Measurements from ENCODE around the gene WAC.
"Not testable (repeated sequence)": the region's sequence is repeated elsewhere in the genome, so short reads cannot be mapped to it uniquely, and the experiment has no call there.

WAC gene

GRCh38 chr10:28532337-28533185 is at the start of gene WAC:
WAC (plus strand) TSS chr10:28533118; CDS start chr10:28533580, 462 bp downstream.
- DNase-seq: peak; percentile 50

- DNase-seq: no peak
These were observed 43.7 kb upstream of the WAC start for GRCh38 chr10:28489206-28489605.

- DNase-seq: not testable (repeated sequence)
These were observed 42.6 kb upstream of the WAC start for GRCh38 chr10:28490256-28490865.

- no peak for DNase-seq
These were observed 40.6 kb upstream of the WAC start for GRCh38 chr10:28492116-28492920.

DNA sequence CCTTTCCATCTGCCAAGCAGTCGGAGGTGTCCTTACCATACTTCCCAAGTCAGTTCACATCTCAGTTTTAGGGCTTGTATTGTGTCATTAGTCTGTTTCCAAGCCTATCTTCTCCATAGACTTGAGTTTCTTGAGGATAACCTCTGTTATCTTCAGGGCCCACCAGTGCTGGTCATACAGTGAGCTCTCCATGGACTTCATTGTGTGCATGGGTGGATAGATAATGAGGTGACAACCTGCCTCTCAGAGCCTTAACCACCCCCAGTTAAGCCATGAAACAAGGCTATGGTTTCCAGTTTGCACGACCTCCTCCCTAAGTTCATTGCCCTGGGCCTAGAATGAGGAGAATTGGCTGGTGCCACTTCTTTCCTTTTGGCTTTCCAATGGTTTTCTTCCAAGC is 38.5 kb upstream of the WAC start:
- no peak for DNase-seq

- DNase-seq: no peak
These were observed 37.8 kb upstream of the WAC start for GRCh38 chr10:28495084-28495483.

- DNase-seq: no peak
These were observed 36.9 kb upstream of the WAC start for GRCh38 chr10:28496017-28496416.

- no peak for DNase-seq
These were observed 36.4 kb upstream of the WAC start for GRCh38 chr10:28496481-28496961.

DNA sequence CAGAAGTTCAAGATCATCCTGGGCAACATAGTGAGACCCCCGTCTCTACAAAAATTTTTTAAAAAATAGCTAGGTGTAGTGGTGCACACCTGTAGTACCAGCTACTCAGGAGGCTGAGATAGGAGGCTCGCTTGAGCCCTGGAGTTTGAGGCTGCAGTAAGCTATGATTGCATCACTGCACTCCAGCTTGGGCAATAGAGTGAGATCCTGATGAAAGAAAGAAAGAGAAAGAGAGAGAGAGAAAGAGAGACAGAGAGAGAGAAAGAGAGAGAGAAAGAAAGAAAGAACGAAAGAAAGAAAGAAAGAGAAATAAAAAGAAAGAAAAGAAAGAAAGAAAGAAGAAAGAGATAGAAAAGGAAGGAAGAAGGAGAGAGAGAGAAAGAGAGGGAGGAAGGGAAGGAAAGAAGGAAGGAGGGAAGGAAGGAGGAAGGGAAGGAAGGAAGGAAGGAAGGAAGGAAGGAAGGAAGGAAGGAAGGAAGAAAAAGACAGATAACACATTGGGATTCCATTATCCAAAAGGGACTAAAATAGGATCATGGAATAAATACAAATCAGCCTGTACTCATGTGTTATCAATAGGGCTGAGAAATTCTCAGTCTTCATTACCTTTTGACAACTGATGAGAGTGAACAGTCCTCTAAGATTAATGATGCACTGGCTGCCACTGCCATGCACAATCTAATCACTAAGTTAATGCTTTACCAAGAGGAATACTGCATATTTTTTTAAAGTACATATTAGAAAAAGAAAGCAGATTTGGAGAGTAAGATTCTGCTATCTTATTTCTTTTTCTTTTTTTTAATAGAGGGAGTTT is 35.4 kb upstream of the WAC start:
- no peak for DNase-seq

GRCh38 chr10:28500203-28500602 is 32.7 kb upstream of the WAC start:
- not testable (repeated sequence) for DNase-seq

- peak; percentile 6 for DNase-seq
These were observed 29.8 kb upstream of the WAC start for GRCh38 chr10:28503114-28503513.

DNA sequence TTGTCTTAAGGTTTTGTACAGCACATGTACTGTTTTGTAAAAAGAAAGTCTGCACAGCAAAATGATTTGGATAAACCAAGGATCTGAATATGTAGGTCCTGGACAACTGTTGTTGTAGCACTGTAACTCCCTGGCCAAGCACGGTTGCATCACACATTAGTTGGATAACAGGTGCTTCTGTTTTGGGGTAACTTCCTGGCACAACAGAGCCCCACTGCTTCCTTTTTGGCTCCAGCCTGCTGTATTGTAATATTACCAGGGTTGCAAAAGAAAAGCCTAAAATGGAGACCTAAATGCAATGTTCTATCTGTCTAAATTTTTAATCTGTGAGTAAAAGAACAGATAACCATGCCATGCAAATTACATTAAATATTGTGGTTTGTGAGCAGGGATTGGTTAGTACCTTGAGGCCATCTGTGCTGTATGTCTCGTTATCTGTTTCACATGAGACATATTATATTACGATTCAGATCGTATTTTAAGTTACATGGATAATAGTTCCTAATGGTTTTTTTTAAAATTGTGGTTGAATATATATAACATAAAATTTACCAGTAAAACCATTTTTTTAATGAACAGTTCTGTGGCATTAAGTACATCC is 27.5 kb upstream of the WAC start:
- no peak for DNase-seq

DNA sequence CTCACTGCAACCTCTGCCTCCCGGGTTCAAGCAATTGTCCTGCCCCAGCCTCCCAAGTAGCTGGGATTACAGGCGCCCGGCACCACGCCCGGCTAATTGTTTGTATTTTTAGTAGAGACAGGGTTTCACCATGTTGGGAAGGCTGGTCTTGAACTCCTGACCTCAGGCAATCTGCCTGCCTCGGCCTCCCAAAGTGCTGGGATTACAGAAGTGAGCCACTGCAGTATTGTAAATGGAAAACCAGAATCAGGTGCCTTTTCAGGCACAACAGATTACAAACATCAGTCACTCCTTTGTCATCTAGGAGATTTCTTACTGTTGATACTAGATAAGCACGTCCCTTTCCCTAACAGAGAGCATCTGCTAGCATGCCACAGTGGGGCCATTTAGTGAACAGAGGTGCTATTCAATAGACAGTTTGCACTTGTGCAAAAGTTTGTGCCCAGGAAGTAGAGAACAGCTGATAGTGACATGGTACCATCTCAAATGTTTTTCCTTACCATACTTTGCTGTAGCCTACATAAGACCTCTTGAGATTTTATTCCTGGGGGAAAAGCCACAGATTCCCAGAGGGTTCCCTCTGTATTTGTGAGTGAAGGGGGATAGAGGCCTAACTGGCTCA is 24.5 kb upstream of the WAC start:
- no peak for DNase-seq

DNA sequence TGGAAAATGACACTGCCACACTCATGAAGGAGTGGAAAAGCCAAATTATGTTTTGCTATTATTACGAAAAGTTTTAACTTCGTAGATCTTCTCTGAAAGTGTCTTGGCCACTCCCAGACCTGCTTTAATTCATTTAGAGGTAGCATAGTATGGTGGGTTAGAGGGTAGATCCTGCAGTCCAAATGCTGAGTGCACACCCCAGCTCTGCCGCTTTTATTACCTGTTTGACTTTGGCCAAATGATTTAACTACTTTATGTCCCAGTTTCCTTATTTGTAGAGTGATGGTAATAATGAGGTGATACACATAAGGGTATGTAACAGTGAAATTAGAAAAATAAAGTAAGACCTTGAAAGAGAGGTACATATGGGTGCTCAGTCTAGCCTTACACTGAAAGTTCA is 23.6 kb upstream of the WAC start:
- no peak for DNase-seq

DNA sequence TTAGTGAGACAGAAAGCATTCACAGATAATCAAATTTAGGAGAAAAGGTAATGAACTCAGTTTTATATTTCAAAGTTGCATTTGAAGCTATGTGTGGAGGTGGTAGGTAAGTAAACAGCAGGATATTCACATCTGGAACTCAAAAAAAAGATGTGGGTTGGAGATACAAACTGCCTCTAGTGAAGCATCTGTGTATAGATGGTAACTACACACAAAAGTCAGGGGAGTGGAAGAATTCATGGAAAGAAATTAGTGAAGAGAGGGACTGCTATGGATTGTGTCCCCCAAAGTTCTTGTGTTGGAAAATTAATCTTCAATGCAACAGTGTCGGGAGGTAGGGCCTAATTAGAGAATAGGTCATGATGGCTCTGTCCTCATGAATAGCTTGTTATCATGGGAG is 18.3 kb upstream of the WAC start:
- no peak for DNase-seq

GRCh38 chr10:28520346-28520745 is 12.6 kb upstream of the WAC start:
- no peak for DNase-seq

- DNase-seq: not testable (repeated sequence)
These were observed 12.1 kb upstream of the WAC start for GRCh38 chr10:28520828-28521227.

GRCh38 chr10:28521961-28522360 is 11.0 kb upstream of the WAC start:
- not testable (repeated sequence) for DNase-seq

- no peak for DNase-seq
These were observed 9.1 kb upstream of the WAC start for GRCh38 chr10:28523725-28524252.

DNA sequence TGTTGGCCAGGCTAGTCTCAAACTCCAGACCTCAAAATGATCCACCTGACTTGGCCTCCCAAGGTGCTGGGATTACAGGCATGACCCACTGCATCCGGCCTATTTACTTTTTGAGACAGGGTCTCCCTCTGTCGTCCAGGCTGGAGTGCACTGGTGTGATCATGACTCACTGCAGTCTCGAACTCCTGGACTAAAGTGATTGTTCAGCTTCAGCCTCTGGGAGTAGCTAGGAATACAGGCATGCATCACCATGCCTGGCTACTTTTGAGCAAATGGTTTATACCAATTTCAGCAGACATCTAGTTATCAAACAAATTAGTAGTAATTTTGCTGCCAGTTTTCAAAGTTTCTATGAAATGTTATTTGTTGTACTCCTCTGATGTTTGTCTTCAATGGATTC is 2.2 kb upstream of the WAC start:
- DNase-seq: no peak

GRCh38 chr10:28533186-28533564 is 257 bp downstream of the WAC start:
- DNase-seq: no peak
